Measurements from ENCODE around the gene FAM229B.

DNA sequence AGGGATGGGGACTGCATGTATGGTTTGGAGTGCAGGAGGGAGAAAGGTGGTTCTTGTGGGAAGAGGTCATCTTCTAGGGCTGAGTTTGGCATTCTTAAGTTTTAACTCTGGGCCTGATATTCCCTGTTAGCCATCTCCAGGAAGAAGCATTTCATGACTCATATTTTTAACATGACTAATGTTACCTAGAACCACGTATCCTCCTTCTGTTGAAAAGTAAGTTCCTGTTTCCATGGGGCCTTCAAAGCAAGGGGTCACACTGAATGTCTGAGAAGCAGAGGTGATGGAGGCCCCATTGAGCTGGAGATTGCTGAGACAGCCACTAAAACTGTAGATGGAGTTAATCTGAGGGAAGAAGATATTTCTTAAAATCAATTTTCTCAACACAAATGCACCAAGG lies 30.2 kb downstream of the FAM229B start:
- TF ChIP-seq, protein P1, sequence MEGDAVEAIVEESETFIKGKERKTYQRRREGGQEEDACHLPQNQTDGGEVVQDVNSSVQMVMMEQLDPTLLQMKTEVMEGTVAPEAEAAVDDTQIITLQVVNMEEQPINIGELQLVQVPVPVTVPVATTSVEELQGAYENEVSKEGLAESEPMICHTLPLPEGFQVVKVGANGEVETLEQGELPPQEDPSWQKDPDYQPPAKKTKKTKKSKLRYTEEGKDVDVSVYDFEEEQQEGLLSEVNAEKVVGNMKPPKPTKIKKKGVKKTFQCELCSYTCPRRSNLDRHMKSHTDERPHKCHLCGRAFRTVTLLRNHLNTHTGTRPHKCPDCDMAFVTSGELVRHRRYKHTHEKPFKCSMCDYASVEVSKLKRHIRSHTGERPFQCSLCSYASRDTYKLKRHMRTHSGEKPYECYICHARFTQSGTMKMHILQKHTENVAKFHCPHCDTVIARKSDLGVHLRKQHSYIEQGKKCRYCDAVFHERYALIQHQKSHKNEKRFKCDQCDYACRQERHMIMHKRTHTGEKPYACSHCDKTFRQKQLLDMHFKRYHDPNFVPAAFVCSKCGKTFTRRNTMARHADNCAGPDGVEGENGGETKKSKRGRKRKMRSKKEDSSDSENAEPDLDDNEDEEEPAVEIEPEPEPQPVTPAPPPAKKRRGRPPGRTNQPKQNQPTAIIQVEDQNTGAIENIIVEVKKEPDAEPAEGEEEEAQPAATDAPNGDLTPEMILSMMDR (IDR thresholded peaks at IDR 0.05): no peak
- no peak for TF ChIP-seq POLR2A (IDR thresholded peaks at IDR 0.05)

Data from right lobe of liver (tissue), 4 donors.